Loucy (cell line): ENCODE results near the gene POPDC2.

Experiments
- H2AFZ ChIP-seq: fragments of 200-600 bp; sonication (generic); 2 replicates; pipeline ENCODE4 v1.6.0; 2016; ENCODE audit warnings: antibody characterized with exemption, mild to moderate bottlenecking, low read length, moderate library complexity
- H3F3A ChIP-seq: fragments of 200-600 bp; 2 replicates; pipeline ENCODE4 v1.6.0; 2016; ENCODE audit warnings: antibody characterized with exemption, low read depth, mild to moderate bottlenecking
- H3K27me3 ChIP-seq: fragments of 200-600 bp; sonication (generic); 2 replicates; pipeline ENCODE4 v1.6.1; 2014; ENCODE audit warnings: low read length, mild to moderate bottlenecking; ENCODE audit not compliant: insufficient read depth, poor library complexity, severe bottlenecking
- H3K36me3 ChIP-seq: fragments of 200-600 bp; sonication (generic); 2 replicates; pipeline ENCODE4 v1.6.1; 2016; ENCODE audit warnings: low read length; ENCODE audit not compliant: insufficient read depth
- H3K4me1 ChIP-seq: fragments of 200-600 bp; sonication (generic); 2 replicates; pipeline ENCODE4 v1.5.1; 2014; ENCODE audit warnings: low read length, mild to moderate bottlenecking; ENCODE audit not compliant: insufficient read depth, poor library complexity, severe bottlenecking
- H3K4me2 ChIP-seq: fragments of 200-600 bp; sonication (generic); 2 replicates; pipeline ENCODE4 v1.6.0; 2014; ENCODE audit warnings: antibody characterized with exemption, low read length, low read depth, mild to moderate bottlenecking; ENCODE audit not compliant: poor library complexity, severe bottlenecking
- H3K4me3 ChIP-seq: fragments of 200-600 bp; sonication (generic); 2 replicates; pipeline ENCODE4 v1.5.1; 2014; ENCODE audit warnings: low read length, mild to moderate bottlenecking, mixed read lengths; ENCODE audit not compliant: poor library complexity, severe bottlenecking
- H3K79me2 ChIP-seq: fragments of 200-600 bp; sonication (generic); 2 replicates; pipeline ENCODE4 v1.6.1; 2014; ENCODE audit warnings: low read length; ENCODE audit not compliant: insufficient read depth
- H3K9ac ChIP-seq: fragments of 200-600 bp; sonication (generic); 2 replicates; pipeline ENCODE4 v1.6.0; 2014; ENCODE audit warnings: mild to moderate bottlenecking, low read depth, low read length, moderate library complexity; ENCODE audit not compliant: poor library complexity, severe bottlenecking
- H3K9me2 ChIP-seq: fragments of 200-600 bp; sonication (generic); replicated peaks from 2 replicates; pipeline ENCODE4 v1.6.1; 2016; ENCODE audit warnings: low read depth, low read length, mixed read lengths
- H3K9me3 ChIP-seq: fragments of 200-600 bp; sonication (generic); 2 replicates; pipeline ENCODE4 v1.6.1; 2014; ENCODE audit warnings: mild to moderate bottlenecking, antibody characterized with exemption, low read length, low read depth; ENCODE audit not compliant: insufficient read depth
- H4K20me1 ChIP-seq: fragments of 200-600 bp; sonication (generic); 2 replicates; pipeline ENCODE4 v1.6.0; 2014; ENCODE audit warnings: antibody characterized with exemption, low read length, mild to moderate bottlenecking; ENCODE audit not compliant: insufficient read depth, poor library complexity, severe bottlenecking
- CTCF ChIP-seq: fragments of 200-600 bp; sonication (generic); conservative IDR thresholded peaks from 2 replicates; pipeline ENCODE4 v1.5.1; 2014; ENCODE audit warnings: mild to moderate bottlenecking, antibody characterized with exemption, low read length
- EZH2phosphoT487 ChIP-seq: fragments of 200-600 bp; IDR thresholded peaks from 2 replicates; pipeline ENCODE4 v1.6.1; 2018; ENCODE audit warnings: antibody characterized with exemption, mild to moderate bottlenecking, moderate library complexity, borderline replicate concordance

Gene POPDC2

GRCh38 chr3:119625451-119626153 lies 34.8 kb downstream of the POPDC2 start:
- Histone ChIP-seq H3F3A (no peaks in the 10 kb centered on the region), H3K4me3 (no peak overlapping the region), H3K79me2 (no peaks in the 10 kb centered on the region), H3K27me3 (no peaks in the 10 kb centered on the region), H3K4me1 (no peaks in the 10 kb centered on the region), H3K36me3 (no peaks in the 10 kb centered on the region), H3K4me2 (no peak overlapping the region), H2AFZ (no peak overlapping the region), H3K9ac (no peak overlapping the region), H3K9me3 (no peaks in the 10 kb centered on the region), H3K9me2 (no peaks in the 10 kb centered on the region), H4K20me1 (no peaks in the 10 kb centered on the region)
- TF ChIP-seq CTCF, result no peak
- TF ChIP-seq EZH2phosphoT487, result no peak

DNA sequence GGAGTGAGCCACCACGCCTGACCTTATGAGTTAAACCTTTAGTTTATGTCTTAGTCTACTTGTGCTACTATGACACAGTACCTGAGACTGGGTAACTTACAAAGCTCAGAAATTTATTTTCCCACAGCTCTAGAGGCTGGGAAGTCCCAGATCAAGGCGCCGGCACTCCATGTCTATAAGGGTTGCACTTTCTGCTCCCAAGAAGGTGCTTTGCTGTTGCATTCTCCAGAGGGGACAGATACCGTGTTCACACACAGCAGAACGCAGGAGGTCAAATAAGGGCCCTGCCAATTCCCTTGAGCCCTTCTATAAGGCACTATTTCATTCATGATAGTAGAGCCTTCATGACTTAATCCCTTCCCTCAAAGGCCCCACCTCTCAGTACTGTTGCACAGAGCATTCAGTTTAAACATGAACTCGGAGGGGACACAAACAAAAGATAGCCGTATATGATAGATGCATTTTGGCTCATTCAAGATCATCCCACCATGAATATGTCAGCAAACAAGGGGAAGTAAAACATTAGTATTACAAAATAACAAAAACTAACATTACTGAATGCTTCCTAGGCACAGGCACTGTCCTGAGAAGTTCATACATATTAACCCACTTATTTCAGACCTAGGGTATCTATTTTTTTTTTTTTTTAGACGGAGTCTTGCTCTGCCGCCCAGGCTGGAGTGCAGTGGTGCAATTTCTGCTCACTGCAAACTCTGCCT lies 36.2 kb downstream of the POPDC2 start:
- H3F3A ChIP-seq, result no peaks in the 10 kb centered on the region
- H3K4me2 ChIP-seq, result no peak overlapping the region
- H3K36me3 ChIP-seq, result no peaks in the 10 kb centered on the region
- H4K20me1 ChIP-seq, result no peaks in the 10 kb centered on the region
- peaks cover 2% of the 10 kb centered on the region for H3K27me3 ChIP-seq
- no peaks in the 10 kb centered on the region for H3K4me1 ChIP-seq
- H3K9me2 ChIP-seq, result no peaks in the 10 kb centered on the region
- H2AFZ ChIP-seq, result no peak overlapping the region
- no peak overlapping the region for H3K4me3 ChIP-seq
- TF ChIP-seq EZH2phosphoT487 (no peak), CTCF (no peak)
- no peaks in the 10 kb centered on the region for H3K79me2 ChIP-seq
- no peaks in the 10 kb centered on the region for H3K9me3 ChIP-seq
- H3K9ac ChIP-seq, result no peak overlapping the region

DNA sequence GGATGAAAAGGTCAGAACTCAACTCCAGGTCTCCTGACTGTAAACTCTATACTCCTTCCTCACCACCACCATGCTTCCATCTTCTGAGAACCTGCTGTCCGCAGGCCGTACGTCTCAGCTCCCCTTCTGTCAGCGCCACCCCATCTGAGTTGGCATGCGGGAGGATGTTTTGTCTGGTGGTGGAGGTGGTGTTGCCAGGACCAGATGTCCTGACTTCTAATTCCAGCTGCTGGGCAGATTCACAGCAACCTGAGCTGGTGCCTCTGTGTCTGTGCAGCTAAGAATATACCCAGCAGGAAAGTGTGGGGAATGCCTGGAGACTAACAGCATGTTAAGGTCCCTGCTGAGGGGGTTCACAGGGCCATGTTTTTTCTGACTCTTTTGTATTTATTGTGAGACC lies 39.5 kb downstream of the POPDC2 start:
- no peaks in the 10 kb centered on the region for H3F3A ChIP-seq
- no peaks in the 10 kb centered on the region for H3K4me1 ChIP-seq
- H3K9me3 ChIP-seq, result no peaks in the 10 kb centered on the region
- H3K9ac ChIP-seq, result no peak overlapping the region
- no peak overlapping the region for H2AFZ ChIP-seq
- no peak overlapping the region for H3K4me3 ChIP-seq
- H3K79me2 ChIP-seq, result no peaks in the 10 kb centered on the region
- TF ChIP-seq EZH2phosphoT487, result no peak
- no peak for TF ChIP-seq CTCF
- no peaks in the 10 kb centered on the region for H3K9me2 ChIP-seq
- peaks cover 5% of the 10 kb centered on the region for H3K27me3 ChIP-seq
- H3K4me2 ChIP-seq, result no peak overlapping the region
- H3K36me3 ChIP-seq, result no peaks in the 10 kb centered on the region
- H4K20me1 ChIP-seq, result no peaks in the 10 kb centered on the region
